ENCODE data around the gene NR4A3.
A peak's percentile ranks its signal among the peaks of the same experiment; 100 is the strongest.
"Not testable (repeated sequence)": the region's sequence is repeated elsewhere in the genome, so short reads cannot be mapped to it uniquely, and the experiment has no call there.

Gene NR4A3

DNA sequence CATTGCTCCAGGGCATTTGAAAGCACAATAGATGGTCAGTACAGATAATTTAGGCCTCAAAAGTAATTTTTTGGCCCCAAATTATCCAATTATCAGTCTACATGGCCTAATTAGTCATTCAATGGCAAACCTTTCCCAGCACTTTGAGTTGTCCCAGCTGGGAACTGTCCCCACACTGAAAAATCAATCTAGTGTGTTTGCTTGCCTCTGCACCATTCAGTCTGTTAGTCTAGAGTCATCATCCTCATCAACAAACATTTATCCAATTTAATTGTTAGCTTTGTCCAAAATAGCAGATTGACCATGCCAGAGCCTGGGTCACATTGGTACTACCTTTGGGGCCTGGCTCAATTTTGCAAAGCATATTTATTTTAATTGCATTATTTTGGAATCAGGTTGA, 13.9 kb downstream of the NR4A3 start:
- no peak for DNase-seq

DNA sequence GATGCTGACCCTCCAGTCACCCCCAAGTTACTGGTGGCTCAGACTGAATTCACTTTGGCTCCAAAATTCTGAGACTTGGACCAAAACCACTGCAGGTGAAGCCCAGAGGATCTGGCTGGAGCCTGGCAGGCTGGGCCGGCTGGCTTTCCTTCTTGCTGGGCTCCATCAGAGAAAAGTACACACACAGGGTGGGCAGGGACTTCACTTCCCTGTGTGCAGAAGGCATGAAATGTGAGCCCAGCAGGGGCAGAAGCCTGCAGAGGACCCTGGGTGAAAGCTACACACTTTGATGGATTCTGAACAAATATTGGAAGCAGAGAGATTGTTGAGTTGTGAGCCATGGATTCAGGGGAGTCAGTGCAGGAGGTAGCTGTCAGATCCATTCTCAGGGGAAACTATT, 18.4 kb downstream of the NR4A3 start:
- no peak for DNase-seq

DNA sequence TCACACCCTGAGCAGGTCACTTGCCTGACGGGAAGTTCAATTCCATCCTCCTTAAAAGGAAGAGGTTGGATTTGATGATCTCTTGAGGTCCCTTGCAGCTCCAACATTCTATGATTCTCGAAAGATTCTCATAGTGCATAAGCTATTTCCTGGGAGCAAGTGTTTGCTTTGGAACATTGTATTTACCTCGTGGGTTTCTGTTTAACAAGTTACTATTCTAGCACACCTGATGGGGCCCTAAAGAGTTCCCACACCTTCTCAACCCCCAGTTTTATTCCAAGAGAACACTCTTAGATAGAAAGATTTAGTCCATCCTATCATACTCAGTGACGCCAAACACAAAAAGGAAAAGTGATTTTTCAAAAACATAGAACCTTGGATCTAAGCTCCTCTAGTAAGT, 23.4 kb downstream of the NR4A3 start:
- no peak for DNase-seq

DNA sequence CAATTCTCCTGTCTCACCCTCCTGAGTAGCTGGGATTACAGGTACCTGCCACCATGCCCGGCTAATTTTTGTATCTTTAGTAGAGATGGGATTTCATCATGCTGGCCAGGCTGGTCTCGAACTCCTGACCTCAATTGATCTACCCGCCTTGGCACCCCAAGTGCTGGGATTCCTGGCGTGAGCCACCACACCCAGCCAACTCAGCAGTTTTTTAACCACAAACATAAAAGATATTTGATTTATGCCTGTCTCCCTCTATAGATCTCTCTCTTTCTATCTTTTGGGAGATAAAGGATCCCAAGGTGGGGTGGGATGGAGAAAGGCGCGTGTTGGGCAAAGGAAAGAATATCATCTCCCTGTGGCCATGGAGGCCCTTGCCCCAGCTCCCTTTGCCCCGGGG, 26.8 kb downstream of the NR4A3 start:
- DNase-seq, result no peak

DNA sequence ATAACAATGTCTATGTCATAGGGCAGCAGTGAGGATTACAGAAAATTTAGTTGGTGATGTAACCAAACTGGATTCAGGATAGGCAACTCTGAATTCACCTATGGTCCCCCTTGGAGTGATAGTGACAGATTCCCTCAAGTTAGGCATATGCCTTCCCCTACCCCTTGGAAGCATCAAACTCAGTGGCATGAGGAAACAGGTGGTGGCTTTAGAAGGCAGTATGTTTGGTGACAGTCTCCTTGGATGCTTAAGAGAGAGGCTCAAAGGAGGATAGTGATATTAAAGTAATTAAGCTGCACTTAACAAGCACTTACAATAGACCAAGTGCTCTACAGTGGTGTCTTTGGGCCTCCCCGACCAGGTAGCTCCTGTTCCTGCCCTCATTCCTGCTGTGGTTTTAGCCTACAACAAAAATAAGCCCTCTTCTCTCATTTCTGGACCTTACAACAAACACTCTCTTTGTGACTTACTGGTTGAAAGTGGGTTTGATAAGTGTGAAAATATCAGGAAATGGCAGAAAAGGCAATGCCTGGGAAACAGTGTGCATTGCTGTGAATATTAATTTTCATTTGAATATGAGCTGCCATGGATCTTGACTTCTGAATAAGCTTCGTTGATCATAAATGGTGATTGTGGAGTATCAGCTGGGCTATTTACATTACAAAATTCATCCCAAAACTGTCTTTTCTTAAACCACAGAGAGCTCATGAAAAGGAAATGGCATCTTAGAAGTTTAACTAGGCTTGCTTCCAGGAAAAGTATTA, 29.2 kb downstream of the NR4A3 start:
- no peak for DNase-seq

DNA sequence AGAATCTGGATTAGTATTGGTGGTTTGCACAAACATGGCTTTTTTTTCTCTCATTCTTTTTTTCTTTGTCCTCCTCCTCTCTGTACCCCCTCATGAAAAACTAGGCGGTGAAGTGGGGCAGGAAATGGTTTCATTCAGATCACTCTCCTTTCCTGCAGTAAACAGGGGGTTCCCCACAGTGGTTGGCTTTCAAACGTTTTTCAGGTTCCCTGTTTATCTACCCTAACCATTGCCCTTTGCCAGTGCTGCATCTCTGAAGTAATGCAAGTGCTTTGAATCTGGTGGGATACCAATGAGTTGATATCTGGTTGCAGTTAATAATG, 29.8 kb downstream of the NR4A3 start:
- no peak for DNase-seq

DNA sequence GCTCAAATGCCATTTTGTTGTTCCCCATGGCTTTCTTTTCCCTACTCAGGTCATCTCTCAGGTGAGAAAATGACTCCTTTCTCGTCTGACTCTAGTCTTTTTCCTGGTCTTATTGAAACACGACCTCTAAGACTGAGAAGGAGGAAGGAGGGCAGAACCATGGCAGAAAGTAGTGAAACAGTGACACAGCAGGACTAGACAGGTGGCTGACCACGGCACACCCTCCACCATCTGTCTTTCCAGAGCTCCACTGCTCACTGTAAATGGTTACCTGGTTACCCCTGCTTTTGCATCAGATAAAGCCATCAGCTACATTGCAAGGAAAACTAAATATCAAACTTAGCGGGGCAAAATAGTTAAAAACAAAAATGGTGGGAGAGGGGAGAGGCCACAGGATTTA, 30.9 kb downstream of the NR4A3 start:
- no peak for DNase-seq

DNA sequence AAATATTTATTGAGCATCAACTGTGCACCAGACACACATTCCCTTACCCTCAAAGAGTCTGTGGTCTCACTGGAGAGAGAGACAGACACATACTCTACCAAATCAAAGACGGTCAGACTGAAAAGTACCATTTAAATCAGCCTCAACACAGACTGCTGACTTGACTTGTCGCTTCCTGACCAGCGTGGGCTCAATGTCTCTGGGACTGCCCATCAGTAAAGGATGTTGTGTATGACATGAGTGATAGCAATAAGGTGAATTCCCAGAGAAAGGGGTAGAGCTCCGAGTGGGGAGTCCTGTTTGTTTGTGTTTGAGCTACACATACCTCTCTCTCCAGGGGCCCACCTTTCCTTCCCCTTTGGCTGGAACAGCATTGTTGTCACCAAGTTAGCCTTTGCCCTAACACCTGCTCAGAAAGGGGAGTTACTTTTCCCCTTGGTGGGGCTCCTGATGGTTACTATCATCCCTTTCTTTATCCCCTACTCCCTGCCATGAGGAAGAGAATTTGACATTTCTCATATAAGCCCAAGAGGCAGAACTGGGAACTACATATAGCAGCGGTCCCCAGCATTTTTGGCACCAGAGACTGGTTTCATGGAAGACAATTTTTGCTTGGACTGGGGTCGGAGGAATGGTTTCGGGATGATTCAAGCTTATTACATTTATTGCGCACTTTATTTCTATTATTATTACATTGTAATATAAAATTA, 33.9 kb downstream of the NR4A3 start:
- DNase-seq, result no peak

DNA sequence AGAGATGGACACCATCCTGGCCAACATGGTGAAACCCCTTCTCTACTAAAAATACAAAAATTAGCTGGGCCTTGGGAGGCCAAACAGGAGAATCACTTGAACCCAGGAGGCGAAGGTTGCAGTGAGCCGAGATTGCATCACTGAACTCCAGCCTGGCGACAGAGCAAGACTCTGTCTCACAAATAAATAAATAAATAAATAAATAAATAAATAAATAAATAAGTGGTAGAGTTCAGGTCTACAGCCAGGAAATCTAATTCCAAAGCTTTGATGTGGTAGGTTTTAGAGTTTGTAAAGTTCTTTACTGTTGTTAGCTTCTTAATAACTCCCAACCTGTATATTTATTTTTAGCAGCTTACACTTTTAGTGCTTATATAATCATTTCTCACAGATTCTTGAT, 35.9 kb downstream of the NR4A3 start:
- DNase-seq, result not testable (repeated sequence)

DNA sequence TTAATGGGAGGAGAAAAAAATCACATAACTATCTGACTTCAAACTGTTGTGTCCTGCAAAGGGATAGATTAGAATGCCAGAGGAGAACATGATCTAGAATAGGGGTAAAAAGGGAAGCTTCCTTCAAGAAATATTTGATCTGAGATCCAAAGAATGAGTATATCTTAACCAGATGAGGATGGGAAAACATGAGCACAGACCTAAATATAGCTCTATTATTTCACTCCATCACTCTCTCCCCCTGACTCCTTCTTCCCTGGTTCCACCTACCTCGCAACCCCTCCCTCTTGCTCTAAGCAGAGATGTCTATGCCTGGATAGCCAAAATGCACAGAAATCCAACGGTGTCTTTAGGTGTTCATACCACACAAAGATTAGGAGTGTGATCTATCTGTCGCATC, 36.4 kb downstream of the NR4A3 start:
- DNase-seq, result no peak

DNA sequence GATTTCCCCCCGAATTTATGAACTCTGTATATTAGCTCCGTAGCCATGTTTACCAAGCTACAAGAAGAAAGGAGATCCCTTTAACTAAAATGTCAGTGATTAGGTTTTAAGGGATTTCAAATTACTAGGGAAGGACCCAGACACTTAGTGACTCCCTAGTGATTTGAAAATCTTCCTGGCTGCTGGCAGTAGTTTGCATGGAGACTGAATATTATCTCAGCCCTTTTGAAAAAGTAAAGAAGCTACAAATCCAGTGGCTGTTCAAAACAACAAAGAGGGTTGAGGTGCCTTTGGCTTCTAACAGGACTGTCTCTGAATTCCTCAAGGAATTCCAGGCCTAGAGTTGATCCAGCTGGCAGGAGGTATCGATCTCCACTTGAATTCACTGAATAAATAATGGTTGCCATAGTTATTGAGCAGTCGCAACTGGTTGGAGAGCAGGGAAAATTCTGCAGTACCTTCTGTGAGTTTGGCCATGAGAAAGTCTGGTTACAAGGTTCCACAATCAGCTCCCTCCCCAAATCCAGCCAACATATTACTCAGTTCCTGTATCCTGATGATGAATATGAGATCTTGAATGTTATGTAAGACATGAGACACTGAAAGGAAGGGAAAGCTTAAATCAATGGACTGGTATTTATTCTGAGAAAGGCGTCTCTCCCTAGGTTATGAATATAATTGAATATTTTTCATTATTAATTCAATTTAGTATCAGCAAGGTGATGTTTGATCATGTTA, 37.7 kb downstream of the NR4A3 start:
- DNase-seq, result peak; percentile 31

DNA sequence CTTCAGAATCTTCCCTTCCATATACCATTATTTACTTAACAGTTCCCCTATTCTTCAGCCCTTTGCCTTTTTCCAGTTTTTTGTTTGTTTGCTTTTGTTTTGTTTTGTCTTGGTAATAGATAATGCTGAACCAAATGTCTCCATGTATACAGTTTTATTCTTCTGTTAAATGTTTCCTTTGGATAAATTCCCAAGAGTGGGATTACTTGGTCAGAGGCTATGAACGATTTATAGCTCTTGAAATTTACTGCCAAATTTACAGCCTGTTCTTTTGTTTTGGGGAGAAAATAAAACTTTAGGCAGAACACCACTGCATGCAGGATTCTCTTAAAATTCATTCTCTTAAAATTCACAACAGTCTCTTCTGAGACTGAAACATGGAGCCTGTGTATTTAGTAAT, 38.6 kb downstream of the NR4A3 start:
- no peak for DNase-seq

DNA sequence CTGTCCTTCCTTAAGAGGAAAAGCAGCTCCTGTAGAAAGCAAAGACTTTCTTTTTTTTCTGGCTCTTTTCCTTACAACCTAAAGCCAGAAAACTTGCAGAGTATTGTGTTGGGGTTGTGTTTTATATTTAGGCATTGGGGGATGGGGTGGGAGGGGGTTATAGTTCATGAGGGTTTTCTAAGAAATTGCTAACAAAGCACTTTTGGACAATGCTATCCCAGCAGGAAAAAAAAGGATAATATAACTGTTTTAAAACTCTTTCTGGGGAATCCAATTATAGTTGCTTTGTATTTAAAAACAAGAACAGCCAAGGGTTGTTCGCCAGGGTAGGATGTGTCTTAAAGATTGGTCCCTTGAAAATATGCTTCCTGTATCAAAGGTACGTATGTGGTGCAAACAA, 42.3 kb downstream of the NR4A3 start:
- DNase-seq, result no peak

DNA sequence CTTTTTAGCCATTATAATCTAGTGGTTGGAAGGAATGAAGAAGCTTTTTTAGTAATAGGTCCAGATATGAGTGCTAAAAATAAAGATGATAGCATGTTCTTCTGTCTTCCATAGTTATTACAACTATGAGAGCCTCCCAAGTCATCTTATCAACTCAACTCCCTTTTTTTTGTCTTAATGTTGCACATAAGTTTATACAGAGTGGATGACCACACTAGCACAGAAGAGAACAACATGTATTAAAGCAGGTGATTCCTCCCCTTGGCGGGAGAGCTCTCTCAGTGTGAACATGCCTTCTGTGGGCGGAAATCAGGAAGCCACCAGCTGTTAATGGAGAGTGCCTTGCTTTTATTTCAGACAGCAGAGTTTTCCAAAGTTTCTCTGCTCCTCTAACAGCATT, 44.7 kb downstream of the NR4A3 start:
- DNase-seq, result no peak

DNA sequence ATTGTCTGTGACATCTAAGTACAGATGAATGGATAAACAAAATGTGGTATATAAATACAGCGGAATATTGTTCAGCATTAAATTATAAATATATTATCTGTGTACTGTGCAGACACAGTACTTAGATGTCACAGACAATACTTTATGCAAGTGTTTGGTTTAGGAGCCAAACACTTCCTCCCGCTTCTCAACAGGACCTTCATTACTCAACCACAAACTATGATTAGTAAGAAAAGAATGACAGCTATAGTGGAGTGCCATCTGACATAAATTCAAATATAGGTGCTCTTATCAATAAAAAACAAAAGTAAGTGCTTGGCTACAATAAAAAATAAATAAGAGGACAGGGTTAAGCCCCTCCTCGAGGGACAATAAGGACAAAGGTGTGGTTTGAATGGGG, 45.9 kb downstream of the NR4A3 start:
- no peak for DNase-seq

DNA sequence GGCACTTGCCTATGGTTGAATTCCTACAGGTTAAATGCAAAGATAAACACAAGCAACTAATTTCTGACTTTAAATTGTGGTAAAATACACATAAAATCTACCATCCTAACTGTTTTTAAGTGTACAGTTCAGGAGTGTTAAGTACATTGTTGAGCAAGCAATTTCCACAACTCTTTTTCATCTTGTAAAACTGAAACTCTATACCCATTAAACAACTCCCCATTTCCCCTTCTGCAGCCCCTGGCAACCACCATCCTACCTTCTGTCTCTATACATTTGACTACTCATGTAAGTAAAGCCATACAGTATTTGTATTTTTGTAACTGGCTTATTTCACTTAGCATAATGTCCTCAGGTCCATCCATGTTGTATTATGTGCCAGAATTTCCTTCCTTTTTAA, 46.3 kb downstream of the NR4A3 start:
- DNase-seq, result no peak

DNA sequence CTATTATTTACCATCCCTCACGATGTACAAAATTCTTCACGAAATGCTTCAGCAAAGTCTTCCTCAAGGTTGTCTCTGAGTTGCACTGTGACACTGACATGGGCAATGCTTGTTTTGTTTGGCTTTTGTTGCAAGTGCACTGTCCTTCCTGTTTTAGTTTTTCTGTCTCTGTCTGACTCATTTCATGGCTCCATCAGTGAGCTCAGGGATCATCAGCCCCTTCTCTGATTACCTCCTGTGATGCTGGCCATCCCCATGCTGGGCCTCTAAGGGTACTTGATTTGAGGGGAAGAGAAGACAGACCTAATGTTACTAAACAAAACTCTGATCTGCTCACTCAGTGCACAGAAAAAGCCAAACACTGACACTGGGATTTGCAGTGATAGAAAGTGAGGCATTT, 47.2 kb downstream of the NR4A3 start:
- DNase-seq, result no peak

DNA sequence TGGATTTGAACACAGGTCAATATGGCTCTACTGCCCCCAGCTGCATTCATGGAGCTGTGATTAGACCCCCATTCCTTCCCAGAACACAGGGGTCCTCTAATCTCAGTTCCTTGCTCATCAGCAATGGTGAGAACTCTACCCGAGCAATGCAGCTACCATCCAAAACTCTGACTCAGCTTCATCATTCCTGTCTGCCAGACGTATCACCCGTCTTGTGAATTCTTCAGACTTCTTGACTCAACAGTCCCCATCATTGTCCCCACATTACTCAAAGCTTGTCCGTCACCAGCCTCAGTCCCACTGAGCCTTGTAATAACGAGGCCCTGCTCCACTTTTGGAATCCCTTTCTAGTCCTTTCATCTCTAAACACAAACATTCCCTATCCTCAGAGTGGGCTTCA, 48.4 kb downstream of the NR4A3 start:
- DNase-seq, result no peak

DNA sequence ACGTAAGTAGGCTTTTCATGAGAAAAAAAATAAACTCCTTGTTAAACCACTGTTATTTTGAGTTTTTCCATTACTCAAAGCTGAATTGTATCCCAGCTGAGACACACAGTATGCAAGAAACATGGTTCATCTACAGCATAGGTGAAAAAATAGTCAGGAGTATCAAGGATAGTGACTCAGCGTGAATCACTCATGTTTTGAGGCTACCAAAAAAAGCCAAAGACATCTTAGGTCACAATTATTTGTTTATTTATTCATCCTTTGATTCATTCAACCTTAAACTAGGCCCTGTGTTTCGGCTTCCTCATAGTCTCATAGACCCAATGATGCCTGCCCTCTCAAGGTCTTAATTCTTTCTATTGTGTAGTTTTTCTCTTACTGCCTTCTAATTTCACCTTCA, 51.8 kb downstream of the NR4A3 start:
- DNase-seq, result no peak

DNA sequence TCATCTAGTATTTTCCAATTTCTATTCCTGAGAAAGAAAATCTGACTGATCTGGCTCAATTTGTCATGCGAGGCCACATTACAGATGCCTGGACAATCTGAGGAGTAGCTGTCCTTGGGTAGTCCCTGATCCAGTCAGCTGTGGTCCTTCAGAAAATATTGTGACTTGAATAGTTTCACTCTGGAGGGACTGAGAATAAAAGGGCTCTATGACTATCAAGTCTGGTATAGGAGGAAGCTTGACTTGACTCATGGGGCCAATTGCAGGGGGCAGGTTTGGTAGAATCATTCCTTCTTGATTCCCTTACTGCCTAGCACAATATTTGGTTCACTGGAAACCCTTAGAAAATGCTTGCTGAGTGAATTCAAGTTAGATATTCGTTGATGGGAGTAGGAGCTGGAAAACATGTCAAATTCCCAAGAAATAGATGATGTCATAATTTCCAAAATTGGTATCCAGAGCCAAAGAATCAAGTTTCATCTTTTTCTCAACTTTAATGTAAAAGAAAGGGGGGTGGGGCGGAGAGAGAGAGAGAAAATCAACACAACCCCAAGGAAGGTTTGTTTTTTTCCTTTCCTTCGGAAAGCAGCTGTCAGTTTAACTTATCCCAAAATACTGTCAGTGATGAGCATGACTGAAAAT, 52.4 kb downstream of the NR4A3 start:
- no peak for DNase-seq

DNA sequence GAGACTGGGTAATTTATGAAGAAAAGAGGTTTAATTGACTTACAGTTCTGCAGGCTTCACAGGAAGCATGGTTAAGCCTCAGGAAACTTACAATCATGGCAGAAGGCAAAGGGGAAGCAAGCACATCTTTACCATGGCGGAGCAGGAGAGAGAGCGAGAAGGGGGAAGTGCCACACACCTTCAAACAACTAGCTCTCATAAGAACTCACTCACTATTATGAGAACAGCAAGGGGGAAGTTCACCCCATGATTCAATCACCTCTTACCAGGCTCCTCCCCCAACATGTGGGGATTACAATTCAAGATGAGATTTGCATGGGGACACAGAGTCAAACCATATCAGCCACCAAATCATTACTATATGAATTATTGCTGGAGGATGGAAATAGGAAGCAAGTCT, 54.5 kb downstream of the NR4A3 start:
- no peak for DNase-seq

DNA sequence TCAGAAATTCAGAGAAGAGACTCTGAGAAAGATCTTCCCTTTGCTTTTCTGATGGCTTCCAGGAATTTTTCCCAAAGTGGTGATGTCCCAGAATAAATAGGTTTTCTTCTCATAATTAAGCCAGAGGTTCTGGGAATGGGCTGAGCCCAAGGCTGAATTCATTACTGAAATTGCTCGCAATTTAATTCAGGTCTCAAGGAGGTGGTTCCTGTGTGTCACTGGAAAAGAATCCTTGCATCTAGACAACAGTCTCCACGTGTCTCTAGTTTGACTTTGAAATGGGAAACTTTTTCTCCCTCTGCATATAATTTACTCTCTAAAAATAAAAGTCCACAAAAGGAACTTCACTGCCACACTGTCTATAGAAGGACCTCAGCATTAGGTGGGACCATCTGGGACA, 57.0 kb downstream of the NR4A3 start:
- DNase-seq, result no peak

DNA sequence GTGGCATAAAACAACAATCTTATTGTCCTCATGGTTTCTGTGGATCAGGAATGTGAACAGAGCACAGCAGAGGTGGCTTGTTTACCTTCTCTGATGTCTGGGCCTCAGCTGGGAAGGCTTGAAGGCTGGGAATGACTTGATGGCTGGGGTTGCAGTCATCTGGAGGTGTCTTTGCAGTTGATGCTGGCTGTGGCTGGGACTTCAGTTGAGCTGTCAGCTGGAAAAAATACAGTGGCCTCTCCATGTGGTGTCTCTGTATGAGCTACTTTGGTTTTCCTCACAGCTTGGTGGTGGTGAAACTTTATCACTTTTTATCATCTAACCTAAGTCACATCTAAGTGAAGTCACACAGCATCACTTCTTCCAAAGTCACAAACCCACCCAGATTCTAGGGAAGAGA, 60.1 kb downstream of the NR4A3 start:
- no peak for DNase-seq

DNA sequence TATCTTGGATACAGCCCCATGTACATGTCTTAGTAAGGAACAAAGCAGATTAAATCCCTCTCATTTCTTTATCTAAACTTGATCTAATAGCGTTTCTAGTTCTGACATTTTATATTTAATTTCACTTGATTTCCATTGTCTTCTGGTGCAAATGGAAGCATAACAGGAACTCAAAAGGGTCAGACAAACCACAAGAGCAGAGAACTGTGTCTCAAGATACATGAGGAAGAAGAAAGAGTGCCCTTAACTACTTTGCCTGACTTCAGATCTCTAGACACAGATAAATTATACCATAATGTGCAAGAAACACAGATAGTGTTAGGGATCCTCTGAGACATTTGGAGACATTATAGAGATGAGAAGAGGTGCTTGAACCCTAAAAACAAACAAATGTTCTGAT, 64.1 kb downstream of the NR4A3 start:
- no peak for DNase-seq
